Sigmoid colon (tissue), 7 donors: Measurements from ENCODE around the gene ARHGAP15. TPM values are rescaled to one million over a fixed set of nuclear protein-coding genes. Genes with fewer than 3 reads are reported as not detected.

Source experiments
- DNase-seq: peaks from one replicate; pipeline ENCODE4 v3.0.0-alpha.2; 2019
- H3K27ac ChIP-seq, 4 donors: fragments of 200-600 bp; sonication (generic); one replicate each; pipeline ENCODE4 v1.5.1; 2016 to 2019; ENCODE audit warnings: mild to moderate bottlenecking in 1 of 4
- H3K27me3 ChIP-seq, 3 donors: fragments of 200-600 bp; sonication (generic); one replicate each; pipeline ENCODE4 v1.5.1; 2019; ENCODE audit warnings: mild to moderate bottlenecking in 1 of 3
- H3K36me3 ChIP-seq, 4 donors: fragments of 200-600 bp; sonication (generic); one replicate each; pipeline ENCODE4 v1.5.1; 2016 to 2019
- H3K4me1 ChIP-seq, 4 donors: fragments of 200-600 bp; sonication (generic); one replicate each; pipeline ENCODE4 v1.5.1; 2017 to 2019
- H3K4me3 ChIP-seq, 4 donors: fragments of 200-600 bp; sonication (generic); one replicate each; pipeline ENCODE4 v1.5.1; 2017 to 2019; ENCODE audit warnings: mild to moderate bottlenecking in 2 of 4, moderate library complexity in 1 of 4
- H3K9me3 ChIP-seq, 4 donors: fragments of 200-600 bp in 3 of 4; sonication (generic) in 3 of 4; one replicate each; pipeline versions ENCODE4 v1.5.1 to v1.6.1; 2013 to 2019
- CTCF ChIP-seq, 4 experiments: fragments of 450-650 bp in 3 of 4; fragments of 200-600 bp in 1 of 4; IDR thresholded peaks; one replicate each; pipeline ENCODE4 v1.5.1; 2016 to 2019; ENCODE audit warnings: antibody characterized with exemption in 4 of 4, mild to moderate bottlenecking in 3 of 4, moderate library complexity in 2 of 4
- EP300 ChIP-seq, 4 donors: sonication (generic); formaldehyde crosslinking; IDR thresholded peaks; one replicate each; pipeline ENCODE4 v1.6.1; 2017; ENCODE audit warnings: antibody characterized with exemption in 4 of 4
- POLR2A ChIP-seq, 2 donors: fragments of 450-650 bp; IDR thresholded peaks; one replicate each; pipeline ENCODE4 v1.6.1; 2016; ENCODE audit warnings: antibody characterized with exemption in 2 of 2, mild to moderate bottlenecking in 2 of 2, moderate library complexity in 2 of 2
- POLR2AphosphoS5 ChIP-seq, 4 donors: sonication (generic); formaldehyde crosslinking; IDR thresholded peaks; one replicate each; pipeline ENCODE4 v1.6.1; 2017; ENCODE audit warnings: antibody characterized with exemption in 4 of 4
- WGBS, 2 donors: extraction: QIAGEN DNeasy Blood & Tissue Kit; methylation state at CpG; one replicate each; pipeline ENCODE4 v1.1.7; 2013; 5-methylcytosine and 5-hydroxymethylcytosine counted together
- intact Hi-C: fragments of 100-400 bp; cut with DNase I; formaldehyde crosslinking; loops from one replicate; pipeline ENCODE4 v1.15.1; 2023
- polyA plus RNA-seq, 3 donors: library from polyadenylated mRNA; stranded (reverse); fragments of 200-250 nt; gene quantifications; one replicate each; pipeline ENCODE4 v1.2.3, GENCODE V29; 2013
- total RNA-seq, 4 donors: library from RNA; depleted of rRNA; stranded (reverse); fragments of >200 nt; gene quantifications; one replicate each; pipeline ENCODE4 v1.1.0, GENCODE V29; 2016
- donor health status: healthy with polysubstance abuse.
- donor health status: Bipolar disorder and iron deficiency.
- donor health status: healthy.

Gene ARHGAP15
- total and polyA plus RNA-seq, 7 donors = 3.7 to 16.4 (median 6.0) TPM

DNA sequence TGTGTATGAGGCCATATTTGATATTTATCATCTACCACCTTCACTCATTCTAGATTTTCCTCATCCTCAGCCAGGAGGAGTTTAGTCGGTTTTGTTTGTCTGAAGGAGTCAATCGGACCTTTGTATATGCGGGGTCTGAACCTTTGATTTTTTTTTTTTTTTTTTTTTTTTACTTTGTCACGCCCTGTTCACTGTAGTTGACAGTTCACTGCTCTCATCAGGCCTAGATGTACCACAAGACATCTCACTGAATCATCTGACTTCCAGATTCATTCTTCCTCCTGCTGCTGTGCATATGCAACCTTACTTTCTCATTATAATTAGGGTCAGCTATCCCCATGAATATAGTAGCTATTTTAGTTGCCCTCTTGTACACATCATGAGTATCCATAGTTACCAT, 133.2 kb downstream of the ARHGAP15 start:
- Histone ChIP-seq H3K27me3 (no peaks in the 10 kb centered on the region), H3K4me1 (peaks cover 0 to 5% (median 1%) of the 10 kb centered on the region in 4 donors), H3K27ac (no peak overlapping the region), H3K4me3 (no peak overlapping the region), H3K36me3 (no peaks in the 10 kb centered on the region), H3K9me3 (no peaks in the 10 kb centered on the region)
- DNase-seq = no peak
- no peak for TF ChIP-seq POLR2A (IDR thresholded peaks at IDR 0.05)
- no peak for TF ChIP-seq EP300 (IDR thresholded peaks at IDR 0.05)
- TF ChIP-seq CTCF (IDR thresholded peaks at IDR 0.05) = no peak
- no peak for TF ChIP-seq POLR2AphosphoS5 (IDR thresholded peaks at IDR 0.05)
- 73 to 76% methylated on average over 4 of the region's 4 CpGs for WGBS, 2 donors
- intact Hi-C loops = no loop called here

DNA sequence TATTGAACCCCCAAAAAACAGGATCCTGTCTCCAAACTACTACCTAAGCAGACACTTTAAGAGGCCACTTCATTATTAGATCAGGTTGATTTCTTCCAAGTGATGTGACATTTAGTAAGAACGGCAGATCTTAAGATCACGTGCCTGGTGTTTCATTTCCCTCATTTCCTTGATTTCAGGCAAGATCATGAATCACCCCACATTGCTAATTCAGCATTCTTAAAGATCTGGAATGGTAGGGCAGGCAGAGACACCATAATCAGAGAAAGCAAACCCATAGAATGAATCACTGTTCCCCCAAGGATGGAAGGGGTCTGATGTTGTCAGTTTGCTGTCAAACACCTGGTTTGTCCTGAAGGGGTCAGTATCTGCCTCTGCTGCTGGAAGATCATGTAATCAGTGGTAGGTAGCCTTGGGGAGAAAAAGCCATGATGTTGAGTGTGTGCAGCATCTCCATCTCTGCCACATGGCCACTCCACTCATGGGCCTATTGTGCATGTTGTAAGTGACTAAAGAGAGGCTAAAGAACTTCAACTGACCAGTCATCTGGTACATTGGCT, 133.9 kb downstream of the ARHGAP15 start:
- intact Hi-C loops = no loop called here
- no peak overlapping the region for H3K27ac ChIP-seq
- H3K9me3 ChIP-seq = no peaks in the 10 kb centered on the region
- H3K36me3 ChIP-seq = no peaks in the 10 kb centered on the region
- 90 to 96% methylated on average over 2 of the region's 2 CpGs for WGBS, 2 donors
- no peak for TF ChIP-seq POLR2AphosphoS5 (IDR thresholded peaks at IDR 0.05)
- no peak overlapping the region for H3K4me3 ChIP-seq
- no peaks in the 10 kb centered on the region for H3K27me3 ChIP-seq
- peaks cover 0 to 5% (median 1%) of the 10 kb centered on the region in 4 donors for H3K4me1 ChIP-seq
- no peak for DNase-seq

GRCh38 chr2:143264851-143265250, 135.6 kb downstream of the ARHGAP15 start:
- WGBS, 2 donors = 34 to 65% methylated on average over 2 of the region's 2 CpGs
- H3K4me3 ChIP-seq = no peak overlapping the region
- H3K4me1 ChIP-seq = peaks cover 0 to 5% (median 0%) of the 10 kb centered on the region in 4 donors
- intact Hi-C loops = no loop called here
- no peak for DNase-seq
- peak overlapping the region in 1 of 4 donors; percentile 31 for H3K27ac ChIP-seq
- no peak for TF ChIP-seq POLR2A (IDR thresholded peaks at IDR 0.05)
- no peaks in the 10 kb centered on the region for H3K27me3 ChIP-seq
- H3K9me3 ChIP-seq = no peaks in the 10 kb centered on the region
- no peaks in the 10 kb centered on the region for H3K36me3 ChIP-seq

DNA sequence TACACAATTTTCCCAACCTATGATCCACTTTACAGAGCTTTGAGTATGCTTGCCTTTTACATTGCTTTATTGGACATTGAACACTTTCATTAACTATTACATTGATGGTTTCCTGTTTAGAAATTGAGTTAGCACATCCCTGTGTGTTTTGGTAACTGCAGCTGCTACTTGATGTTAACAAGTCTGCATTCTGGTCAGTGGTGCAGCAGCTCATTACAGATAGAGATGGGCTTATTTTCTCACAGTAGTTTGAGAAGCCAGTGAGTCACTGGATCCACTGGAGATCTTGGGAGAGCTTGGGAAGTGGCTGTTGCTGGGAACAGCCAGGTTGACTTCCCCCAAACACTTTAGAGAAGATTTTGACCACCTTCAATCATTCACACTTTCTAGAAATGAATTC, 150.5 kb downstream of the ARHGAP15 start:
- TF ChIP-seq EP300 (IDR thresholded peaks at IDR 0.05) (no peak), POLR2A (IDR thresholded peaks at IDR 0.05) (no peak), POLR2AphosphoS5 (IDR thresholded peaks at IDR 0.05) (no peak), CTCF (IDR thresholded peaks at IDR 0.05) (no peak)
- intact Hi-C loops = no loop called here
- Histone ChIP-seq H3K36me3 (no peaks in the 10 kb centered on the region), H3K9me3 (no peaks in the 10 kb centered on the region), H3K27ac (no peak overlapping the region), H3K4me1 (no peaks in the 10 kb centered on the region), H3K27me3 (no peaks in the 10 kb centered on the region), H3K4me3 (no peak overlapping the region)
- DNase-seq = no peak

GRCh38 chr2:143280097-143280757, 151.0 kb downstream of the ARHGAP15 start:
- no peaks in the 10 kb centered on the region for H3K4me1 ChIP-seq
- H3K27ac ChIP-seq = no peak overlapping the region
- TF ChIP-seq CTCF (IDR thresholded peaks at IDR 0.05) (no peak), EP300 (IDR thresholded peaks at IDR 0.05) (no peak), POLR2AphosphoS5 (IDR thresholded peaks at IDR 0.05) (no peak), POLR2A (IDR thresholded peaks at IDR 0.05) (no peak)
- no peaks in the 10 kb centered on the region for H3K27me3 ChIP-seq
- no peak for DNase-seq
- no peaks in the 10 kb centered on the region for H3K36me3 ChIP-seq
- WGBS, 2 donors = 85 to 88% methylated on average over 3 of the region's 3 CpGs
- H3K9me3 ChIP-seq = no peaks in the 10 kb centered on the region
- no peak overlapping the region for H3K4me3 ChIP-seq
- intact Hi-C loops = no loop called here

- no peak for DNase-seq
- no peaks in the 10 kb centered on the region for H3K4me1 ChIP-seq
- TF ChIP-seq CTCF (IDR thresholded peaks at IDR 0.05) = no peak
- no peak for TF ChIP-seq POLR2AphosphoS5 (IDR thresholded peaks at IDR 0.05)
- TF ChIP-seq POLR2A (IDR thresholded peaks at IDR 0.05) = no peak
- TF ChIP-seq EP300 (IDR thresholded peaks at IDR 0.05) = no peak
- H3K36me3 ChIP-seq = no peaks in the 10 kb centered on the region
- intact Hi-C loops = no loop called here
- no peaks in the 10 kb centered on the region for H3K27me3 ChIP-seq
- no peak overlapping the region for H3K27ac ChIP-seq
- 85 to 91% methylated on average over 6 of the region's 6 CpGs for WGBS, 2 donors
- no peak overlapping the region for H3K4me3 ChIP-seq
- no peaks in the 10 kb centered on the region for H3K9me3 ChIP-seq
Observed at GRCh38 chr2:143282684-143283083, 153.5 kb downstream of the ARHGAP15 start.
